COLO829 (cell line): Measurements from ENCODE around the gene SLX1A.
"Not testable (repeated sequence)": the region's sequence is repeated elsewhere in the genome, so short reads cannot be mapped to it uniquely, and the experiment has no call there.

ENCODE experiments used
- DNase-seq: peaks from one replicate; pipeline ENCODE4 v3.0.0; 2012; ENCODE audit warnings: low spot score

Gene SLX1A

GRCh38 chr16:30193615-30194014 is at the start of gene SLX1A, which contains the start of gene BOLA2B:
Gene SLX1A, plus strand, starts transcription at chr16:30193875. Its CDS starts 210 bp downstream, at chr16:30194085.
Gene BOLA2B, minus strand, starts transcription at chr16:30193666. Its CDS starts 71 bp downstream, at chr16:30193595.
- DNase-seq, result not testable (repeated sequence)

DNA sequence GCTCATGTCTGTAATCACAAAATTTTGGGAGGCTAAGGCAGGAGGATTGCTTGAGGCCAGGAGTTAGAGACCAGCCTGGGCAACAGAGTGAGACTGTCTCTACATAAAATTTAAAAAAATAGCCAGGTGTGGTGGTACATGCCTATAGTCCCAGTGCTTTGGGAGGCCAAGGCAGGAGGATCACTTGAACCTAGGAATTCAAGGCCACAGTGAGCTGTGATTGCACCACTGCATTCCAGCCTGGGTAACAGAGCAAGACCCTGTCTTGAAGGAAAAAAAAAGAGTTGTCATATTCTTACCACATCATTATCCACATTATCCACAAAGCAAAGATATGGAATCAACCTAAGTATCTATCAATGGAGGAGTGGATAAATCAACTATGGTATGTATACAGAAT is 49.7 kb upstream of the SLX1A start:
- DNase-seq, result no peak

- no peak for DNase-seq
Observed at GRCh38 chr16:30144917-30145316, 48.8 kb upstream of the SLX1A start.

DNA sequence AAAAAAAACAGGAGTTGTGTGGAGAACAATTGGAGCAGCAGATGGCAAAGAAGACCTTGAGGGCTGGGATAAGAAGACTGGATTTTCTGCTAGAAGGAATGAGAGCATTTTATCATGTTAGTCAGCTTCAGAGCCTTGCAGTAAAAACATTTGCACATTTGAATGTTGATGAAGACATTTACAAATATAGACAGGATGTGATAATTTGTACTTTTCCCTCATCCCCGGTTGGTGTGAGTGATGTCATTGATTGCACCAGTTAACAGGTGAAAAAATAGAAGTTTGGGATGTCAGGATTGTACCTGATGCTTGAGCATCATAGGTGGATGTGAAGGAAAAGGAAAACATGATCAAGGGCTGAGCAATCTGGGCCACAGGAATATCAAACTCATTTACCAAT is 48.0 kb upstream of the SLX1A start:
- DNase-seq, result no peak

DNA sequence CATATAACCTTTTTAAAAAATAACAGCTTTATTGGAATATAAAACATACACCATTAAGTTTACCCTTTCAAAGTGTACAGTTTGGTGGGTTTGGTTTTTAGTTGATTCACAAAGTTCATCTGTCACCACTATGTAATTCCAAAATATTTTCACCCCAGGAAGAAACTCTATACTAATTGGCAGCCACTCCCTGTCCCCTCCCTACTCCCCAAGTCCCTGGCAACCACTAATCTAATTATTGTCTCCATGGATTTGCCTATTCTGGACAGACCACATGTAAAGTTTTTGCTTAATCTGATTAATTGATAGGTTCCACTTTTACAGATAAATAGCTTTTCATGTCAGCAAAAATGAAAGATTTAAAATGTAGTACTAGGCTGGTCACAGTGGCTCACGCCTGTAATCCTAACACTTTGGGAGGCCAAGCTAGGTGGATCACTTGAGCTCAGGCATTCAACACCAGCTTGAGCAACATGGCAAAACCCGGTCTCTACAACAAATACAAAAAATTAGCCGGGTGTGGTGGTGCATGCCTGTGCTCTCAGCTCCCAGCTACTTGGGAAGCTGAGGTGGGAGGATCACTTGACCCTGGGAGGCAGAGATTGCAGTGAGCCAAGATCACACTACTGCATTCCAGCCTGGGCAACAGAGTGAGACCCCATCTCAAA is 45.7 kb upstream of the SLX1A start:
- no peak for DNase-seq

GRCh38 chr16:30149250-30149930 is 44.3 kb upstream of the SLX1A start:
- DNase-seq, result no peak

DNA sequence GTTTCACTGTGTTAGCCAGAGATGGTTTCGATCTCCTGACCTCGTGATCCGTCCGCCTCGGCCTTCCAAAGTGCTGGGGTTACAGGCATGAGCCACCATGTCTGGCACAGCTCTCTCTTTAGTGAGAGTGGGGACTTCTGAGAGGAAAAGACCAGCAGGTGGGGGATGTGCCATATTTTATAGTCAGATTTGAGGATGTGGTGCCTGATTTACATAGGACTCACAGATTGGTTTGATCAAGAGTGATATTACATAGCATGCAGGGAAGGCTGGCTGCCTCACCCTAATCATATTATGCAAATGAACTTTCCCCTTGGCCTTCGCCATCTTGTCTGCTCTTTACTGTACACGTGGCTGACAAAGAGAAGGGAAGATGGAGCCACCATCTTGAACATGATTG is 42.6 kb upstream of the SLX1A start:
- DNase-seq, result no peak

DNA sequence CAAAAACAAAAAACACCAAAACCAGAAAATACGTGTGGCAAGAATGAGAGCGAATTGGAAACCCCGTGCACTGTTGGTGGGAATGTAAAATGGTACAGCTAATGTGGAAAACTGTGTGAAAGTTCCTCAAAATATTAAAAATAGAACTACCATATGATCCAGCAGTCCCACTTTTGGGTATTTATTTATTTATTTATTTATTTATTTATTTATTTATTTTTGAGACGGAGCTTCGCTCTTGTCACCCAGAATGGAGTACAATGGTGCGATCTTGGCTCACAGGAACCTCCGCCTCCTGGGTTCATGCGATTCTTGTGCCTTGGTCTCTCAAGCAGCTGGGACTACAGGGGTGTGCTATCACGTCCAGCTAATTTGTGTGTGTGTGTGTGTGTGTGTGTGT is 41.2 kb upstream of the SLX1A start:
- no peak for DNase-seq

- DNase-seq, result no peak
Observed at GRCh38 chr16:30155188-30155587, 38.5 kb upstream of the SLX1A start.

DNA sequence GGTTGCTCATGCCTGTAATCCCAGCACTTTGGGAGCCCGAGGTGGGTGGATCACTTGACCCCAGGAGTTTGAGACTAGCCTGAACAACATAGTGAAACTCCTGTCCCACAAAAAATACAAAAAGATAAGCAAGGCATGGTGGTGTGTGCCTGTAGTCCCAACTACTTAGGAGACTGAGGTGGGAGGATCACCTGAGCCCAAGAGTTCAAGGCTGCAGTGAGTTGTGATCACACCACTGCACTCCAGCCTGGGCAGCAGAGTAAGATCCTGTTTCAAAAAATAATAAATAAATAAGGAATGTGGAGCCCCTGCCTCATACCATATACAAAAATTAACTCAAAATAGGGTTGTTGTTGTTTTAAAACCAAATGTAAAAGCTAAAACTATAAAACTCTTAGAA is 36.5 kb upstream of the SLX1A start:
- no peak for DNase-seq

DNA sequence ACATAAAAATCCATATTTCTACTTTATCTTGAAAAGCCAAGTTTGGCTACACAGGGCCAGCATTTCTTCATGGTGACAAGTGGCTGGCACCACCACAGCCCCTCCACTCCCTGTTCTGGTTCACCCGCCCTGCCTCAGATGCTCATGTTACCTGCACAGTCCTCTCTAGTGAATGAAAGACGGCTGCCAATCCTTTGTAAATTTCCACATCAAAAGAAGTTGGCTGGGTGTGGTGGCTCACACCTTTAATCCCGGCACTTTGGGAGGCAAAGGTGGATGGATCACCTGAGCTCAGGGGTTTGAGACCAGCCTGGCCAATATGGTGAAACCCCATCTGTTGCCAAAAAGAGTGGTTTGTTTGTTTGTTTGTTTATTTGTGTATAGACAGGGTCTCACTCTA is 30.1 kb upstream of the SLX1A start:
- no peak for DNase-seq

DNA sequence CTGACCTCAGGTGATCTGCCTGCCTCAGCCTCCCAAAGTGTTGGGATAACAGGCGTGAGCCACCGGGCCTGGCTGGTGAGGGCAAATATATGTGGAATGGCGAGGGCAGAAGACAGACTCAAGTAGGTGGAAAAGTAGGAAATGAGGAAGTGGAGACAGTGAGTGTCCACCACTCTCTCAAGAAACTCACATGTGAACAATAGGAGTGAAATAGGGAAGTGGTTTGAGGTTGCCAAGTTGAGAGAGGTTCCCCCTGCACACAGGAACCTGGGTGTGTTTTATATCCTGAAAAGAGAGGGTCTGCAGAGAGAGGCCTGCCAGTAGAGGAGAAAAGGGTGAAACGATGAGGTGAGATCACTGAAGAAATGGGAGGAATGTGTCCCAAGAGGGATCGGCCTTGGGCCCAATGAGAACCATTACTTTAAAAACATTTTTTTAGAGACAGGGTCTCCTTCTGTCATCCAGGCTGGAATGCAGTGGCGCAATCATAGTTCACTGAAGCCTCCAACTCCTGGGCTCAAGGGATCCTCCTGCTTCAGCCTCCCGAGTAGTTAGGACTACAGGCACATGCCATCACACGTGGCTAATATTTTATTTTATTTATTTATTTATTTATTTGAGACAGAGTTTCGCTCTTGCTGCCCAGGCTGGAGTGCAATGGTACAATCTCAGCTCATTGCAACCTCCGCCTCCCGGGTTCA is 27.3 kb upstream of the SLX1A start:
- no peak for DNase-seq

DNA sequence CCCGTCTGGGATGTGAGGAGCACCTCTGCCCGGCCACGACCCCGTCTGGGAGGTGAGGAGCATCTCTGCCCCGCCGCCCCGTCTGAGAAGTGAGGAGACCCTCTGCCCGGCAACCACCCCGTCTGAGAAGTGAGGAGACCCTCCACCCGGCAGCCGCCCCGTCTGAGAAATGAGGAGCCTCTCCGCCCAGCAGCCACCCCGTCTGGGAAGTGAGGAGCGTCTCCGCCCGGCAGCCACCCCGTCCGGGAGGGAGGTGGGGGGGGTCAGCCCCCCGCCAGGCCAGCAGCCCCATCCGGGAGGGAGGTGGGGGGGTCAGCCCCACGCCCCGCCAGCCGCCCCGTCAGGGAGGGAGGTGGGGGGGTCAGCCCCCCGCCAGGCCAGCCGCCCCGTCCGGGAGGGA is 24.9 kb upstream of the SLX1A start:
- not testable (repeated sequence) for DNase-seq

GRCh38 chr16:30169416-30169815 is 24.3 kb upstream of the SLX1A start:
- DNase-seq, result not testable (repeated sequence)

DNA sequence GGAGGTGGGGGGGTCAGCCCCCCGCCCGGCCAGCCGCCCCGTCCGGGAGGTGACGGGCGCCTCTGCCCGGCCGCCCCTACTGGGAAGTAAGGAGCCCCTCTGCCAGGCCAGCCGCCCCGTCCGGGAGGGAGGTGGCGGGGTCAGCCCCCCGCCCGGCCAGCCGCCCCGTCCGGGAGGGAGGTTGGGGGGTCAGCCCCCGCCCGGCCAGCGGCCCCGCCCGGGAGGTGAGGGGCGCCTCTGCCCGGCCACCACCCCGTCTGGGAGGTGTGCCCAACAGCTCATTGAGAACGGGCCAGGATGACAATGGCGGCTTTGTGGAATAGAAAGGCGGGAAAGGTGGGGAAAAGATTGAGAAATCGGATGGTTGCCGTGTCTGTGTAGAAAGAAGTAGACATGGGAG is 23.5 kb upstream of the SLX1A start:
- not testable (repeated sequence) for DNase-seq

GRCh38 chr16:30173054-30173453 is 20.6 kb upstream of the SLX1A start:
- DNase-seq, result no peak

DNA sequence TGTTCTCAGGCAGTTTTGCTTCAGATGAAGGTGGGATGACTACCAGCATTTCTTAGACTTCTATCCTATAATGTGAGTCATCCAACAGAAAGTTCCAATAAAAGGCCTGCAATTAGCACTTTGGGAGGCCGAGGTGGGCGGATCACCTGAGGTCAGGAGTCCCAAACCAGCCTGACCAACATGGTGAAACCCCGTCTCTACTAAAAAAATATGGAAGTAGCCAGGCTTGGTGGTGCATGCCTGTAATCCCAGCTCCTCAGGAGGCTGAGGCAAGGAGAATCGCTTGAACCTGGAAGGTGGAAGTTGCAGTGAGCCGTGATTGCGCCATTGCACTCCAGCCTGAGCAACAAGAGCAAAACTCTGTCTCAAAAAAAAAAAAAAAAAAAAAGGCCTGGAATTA is 16.8 kb upstream of the SLX1A start:
- DNase-seq, result not testable (repeated sequence)

DNA sequence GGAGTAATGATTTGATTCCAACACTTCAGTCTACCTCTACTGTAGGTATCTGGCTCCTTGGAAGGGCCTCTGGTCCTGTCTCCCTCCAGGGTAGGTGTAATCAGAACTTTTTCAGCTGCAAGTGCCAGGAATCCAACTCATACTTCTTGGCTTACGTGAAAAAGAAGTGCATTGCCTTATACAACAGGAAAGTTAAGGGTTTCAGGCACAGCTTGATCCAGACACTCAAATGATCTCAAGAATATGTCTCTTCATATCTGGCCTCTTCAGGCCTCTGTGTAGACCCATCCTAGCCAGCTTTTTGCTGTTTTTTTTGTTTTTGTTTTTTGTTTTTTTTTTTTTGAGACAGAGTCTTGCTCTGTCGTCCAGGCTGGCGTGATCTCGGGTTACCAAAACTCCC is 14.5 kb upstream of the SLX1A start:
- no peak for DNase-seq

DNA sequence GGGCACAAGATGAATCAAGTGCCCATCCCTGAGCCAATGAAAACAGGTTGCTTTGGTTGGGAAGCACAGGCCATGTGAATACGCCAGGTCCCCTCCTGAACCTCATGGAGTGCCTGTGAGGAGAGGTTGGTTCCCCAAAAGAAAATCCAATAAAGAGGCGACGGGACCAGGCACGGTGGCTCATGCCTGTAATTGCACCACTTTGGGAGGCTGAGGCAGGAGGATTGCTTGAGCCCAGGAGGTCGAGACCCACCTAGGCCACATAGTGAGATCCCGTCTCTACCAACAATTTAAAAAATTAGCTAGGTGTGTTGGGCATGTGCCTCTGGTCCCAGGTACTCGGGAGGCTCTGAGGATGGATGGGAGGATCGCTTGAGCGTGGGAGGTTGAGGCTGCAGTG is 13.7 kb upstream of the SLX1A start:
- DNase-seq, result no peak

DNA sequence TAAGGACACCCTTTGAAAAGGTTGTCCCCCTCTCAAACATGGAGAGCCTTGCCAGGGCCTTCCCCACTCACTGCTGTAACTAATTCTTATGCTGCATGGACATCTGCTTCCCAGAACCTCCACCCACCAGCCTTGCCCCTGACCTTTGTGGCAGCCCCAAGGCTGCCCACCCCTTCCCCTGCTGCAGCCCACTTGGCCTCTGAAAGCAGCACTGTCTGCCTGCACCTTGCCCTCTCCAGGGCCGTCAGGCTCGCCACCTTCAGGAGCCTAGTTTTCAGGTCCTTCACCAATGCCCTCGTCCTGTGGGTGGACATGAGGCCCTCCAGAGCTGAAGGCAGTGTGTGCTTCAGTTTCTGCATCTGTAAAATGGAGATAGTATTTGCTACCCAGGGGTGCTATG is 12.9 kb upstream of the SLX1A start:
- no peak for DNase-seq

DNA sequence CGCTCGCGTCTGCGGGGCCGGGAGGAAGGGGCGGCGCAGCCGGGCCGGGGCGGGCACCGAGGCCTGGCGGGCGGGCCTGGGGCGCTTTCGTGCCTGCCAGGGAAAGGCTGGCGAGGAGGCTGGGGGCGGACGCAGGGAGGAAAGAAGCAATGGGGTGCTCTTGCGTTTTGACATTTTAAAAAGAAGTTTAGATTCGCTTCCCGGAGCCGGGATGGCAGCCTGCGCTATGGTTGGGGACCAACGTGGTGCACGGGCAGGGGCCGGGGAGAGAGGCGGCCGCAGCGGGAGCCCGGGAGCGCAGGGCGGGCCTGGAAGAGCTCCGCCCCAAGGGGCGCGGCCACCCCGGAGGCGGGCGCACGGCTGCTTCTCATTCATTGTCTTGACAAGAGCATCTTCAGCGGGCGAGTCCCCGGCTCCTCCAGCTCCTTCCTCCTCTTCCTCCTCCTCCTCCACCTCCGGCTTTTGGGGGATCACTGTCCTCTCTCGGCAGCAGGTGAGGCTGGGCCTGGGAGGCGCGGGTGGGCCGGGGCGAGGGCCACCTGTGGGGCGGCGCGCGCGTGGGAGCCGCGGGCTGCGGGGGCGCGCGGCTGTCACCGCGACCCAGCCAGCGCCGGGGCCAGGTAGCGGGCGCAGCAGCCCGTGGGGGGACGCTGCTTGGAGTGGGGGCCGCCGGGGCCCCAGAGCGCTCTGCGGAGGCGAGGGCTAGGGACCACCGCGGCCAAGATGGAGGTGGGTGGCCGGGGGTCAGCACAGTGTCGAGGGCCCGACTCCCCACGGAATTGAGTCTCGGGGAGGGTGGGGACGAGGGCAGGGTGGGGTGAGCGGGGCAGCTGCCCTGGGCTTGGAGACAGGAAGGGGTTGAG is 10.2 kb upstream of the SLX1A start, which contains the start of gene CORO1A:
Gene CORO1A, plus strand, starts transcription at position 370 of the 863 bp plus-strand sequence. CDS start 1,608 bp downstream, outside the sequence.
- peak; percentile 37 for DNase-seq
